AG04449 (cell line): ENCODE measurements around the gene CHRNA3.

Source experiments
- CTCF ChIA-PET: fragments of 350-600 bp; formaldehyde crosslinking; extraction: SDS; loops from one replicate; lab custom pipeline; 2021; ENCODE audit warnings: antibody characterized with exemption; lab: Yijun Ruan, JAX
- POLR2A ChIA-PET: fragments of 400-600, 350-600 bp; formaldehyde crosslinking; extraction: SDS; loops from one replicate; lab custom pipeline; 2020; ENCODE audit warnings: antibody characterized with exemption, inconsistent platforms; lab: Yijun Ruan, JAX
- DNase-seq: peaks from one replicate; pipeline ENCODE4 v3.0.0-alpha.2; 2010; ENCODE audit warnings: low read depth, low spot score
- H3K4me3 ChIP-seq: 2 replicates; pipeline ENCODE4 v1.5.1; 2011; ENCODE audit warnings: low read depth, mild to moderate bottlenecking, control low read depth, low read length
- CTCF ChIP-seq: IDR thresholded peaks from one replicate; pipeline ENCODE4 v1.5.1; 2011; ENCODE audit warnings: mild to moderate bottlenecking, moderate library complexity, low read length, control low read depth, inconsistent platforms; ENCODE audit not compliant: insufficient read depth; ENCODE audit errors: missing control alignments

CHRNA3 gene

GRCh38 chr15:78550194-78550593 lies 70.6 kb downstream of the CHRNA3 start:
- ChIA-PET POLR2A (interaction anchor here (1.2 kb wide), 2 partner anchors 9 to 10 kb away, joined by 3 read pairs; no protein-coding TSS in a partner anchor), CTCF (interaction anchor here (1.1 to 1.5 kb wide), 2 partner anchors 16 to 90 kb away, joined by 3 to 4 read pairs; partner anchors contain the start of gene CHRNA5)
- no peak for DNase-seq
- TF ChIP-seq CTCF, result no peak
- H3K4me3 ChIP-seq, result no peak overlapping the region
